GM12878 (cell line): ENCODE results near the gene ADAMTS6. TPM values are rescaled to one million over a fixed set of nuclear protein-coding genes. Genes with fewer than 3 reads are reported as not detected.

ENCODE experiments used
- ATAC-seq: fragments of 200-7000 bp; cut with Tn5 transposase; 3 replicates; pipeline ENCODE4 v1.9.1; 2020; ENCODE audit warnings: mild to moderate bottlenecking, moderate library complexity
- BruUV-seq: library from RNA; stranded (reverse); fragments of 400-500 nt; replicated peaks from 2 replicates; lab custom pipeline; 2021; lab: Mats Ljungman, UMichigan
- CTCF ChIA-PET: fragments of 300-600 bp; sonication (Branson Sonifier 250); formaldehyde crosslinking; extraction: SDS; loops from one replicate; lab custom pipeline; 2021; ENCODE audit warnings: inconsistent platforms; lab: Yijun Ruan, JAX
- POLR2A ChIA-PET: fragments of 350-600 bp; formaldehyde crosslinking; extraction: SDS; loops from one replicate; lab custom pipeline; 2021; ENCODE audit warnings: inconsistent platforms; lab: Charles Lee
- RAD21 ChIA-PET: fragments of 300-600 bp; sonication (Branson Sonifier 250); formaldehyde crosslinking; loops from one replicate; lab custom pipeline; 2023; ENCODE audit warnings: antibody characterized with exemption; ENCODE audit not compliant: unreplicated experiment; lab: Charles Lee
- SMC1A ChIA-PET: fragments of 300-600 bp; sonication (Branson Sonifier 250); formaldehyde crosslinking; loops from one replicate; lab custom pipeline; 2023; ENCODE audit not compliant: unreplicated experiment, uncharacterized antibody; lab: Charles Lee
- DNase-seq: peaks from one replicate; pipeline ENCODE4 v3.0.0-alpha.2; 2011; ENCODE audit warnings: low read depth, low spot score
- FAIRE-seq: peaks from 3 replicates; lab custom pipeline; 2011; peaks lifted over from hg19 to GRCh38; lab: Jason Lieb, UNC
- H2AFZ ChIP-seq: 2 replicates; pipeline ENCODE4 v1.6.0; 2011; ENCODE audit warnings: low read depth, low read length, control low read depth; ENCODE audit not compliant: control insufficient read depth
- H3K27ac ChIP-seq: 2 replicates; pipeline ENCODE4 v1.5.1; 2011; ENCODE audit warnings: control low read depth; ENCODE audit not compliant: control insufficient read depth, insufficient read depth
- H3K27me3 ChIP-seq, 2 experiments: replicated peaks in 1 of 2; 2 replicates each; pipeline versions ENCODE4 v1.6.0 to v1.6.1; 2011; ENCODE audit warnings: low read length in 1 of 2; ENCODE audit not compliant: control insufficient read depth in 2 of 2, insufficient read depth in 2 of 2
- H3K36me3 ChIP-seq, 2 experiments: 2 replicates each; pipeline ENCODE4 v1.5.1; 2011; ENCODE audit warnings: low read length in 1 of 2; ENCODE audit not compliant: control insufficient read depth in 2 of 2, insufficient read depth in 2 of 2
- H3K4me1 ChIP-seq: 2 replicates; pipeline ENCODE4 v1.6.1; 2011; ENCODE audit warnings: mild to moderate bottlenecking, low read length, moderate library complexity, mixed read lengths; ENCODE audit not compliant: control insufficient read depth, insufficient read depth
- H3K4me2 ChIP-seq: 2 replicates; pipeline ENCODE4 v1.6.0; 2011; ENCODE audit warnings: control low read depth; ENCODE audit not compliant: control insufficient read depth, insufficient read depth
- H3K4me3 ChIP-seq: fragments of 200-600 bp; sonication (generic); 2 replicates; pipeline ENCODE4 v1.5.1; 2016
- H3K79me2 ChIP-seq: 2 replicates; pipeline ENCODE4 v1.6.0; 2011; ENCODE audit warnings: low read length; ENCODE audit not compliant: control insufficient read depth, insufficient read depth
- H3K9ac ChIP-seq: 2 replicates; pipeline ENCODE4 v1.8.0; 2011; ENCODE audit warnings: low read length, control low read depth, mixed read lengths; ENCODE audit not compliant: control insufficient read depth, insufficient read depth
- H3K9me3 ChIP-seq: replicated peaks from 3 replicates; pipeline ENCODE4 v1.5.1; 2011; ENCODE audit warnings: mild to moderate bottlenecking, low read length; ENCODE audit not compliant: control insufficient read depth, insufficient read depth
- H4K20me1 ChIP-seq: 2 replicates; pipeline ENCODE4 v1.6.0; 2011; ENCODE audit not compliant: control insufficient read depth, insufficient read depth
- MXI1 ChIP-seq: fragments of 150-350 bp; IDR thresholded peaks from 2 replicates; pipeline ENCODE4 v1.6.1; 2011; ENCODE audit warnings: low read depth, mild to moderate bottlenecking, inconsistent platforms, low read length, improper control_type of control experiment
- PAX8 ChIP-seq: fragments of 450-650 bp; IDR thresholded peaks from 2 replicates; pipeline ENCODE4 v1.6.1; 2017; ENCODE audit warnings: mild to moderate bottlenecking, moderate library complexity
- SRF ChIP-seq, 2 experiments: IDR thresholded peaks; 2 replicates each; pipeline ENCODE4 v1.6.1; 2011; ENCODE audit warnings: low read depth in 2 of 2, low read length in 2 of 2, mild to moderate bottlenecking in 1 of 2, moderate library complexity in 1 of 2
- TCF7 ChIP-seq: IDR thresholded peaks from 2 replicates; pipeline ENCODE4 v1.6.1; 2014; ENCODE audit warnings: antibody characterized with exemption, borderline replicate concordance
- YY1 ChIP-seq: IDR thresholded peaks from 2 replicates; pipeline ENCODE4 v1.6.1; 2011; ENCODE audit warnings: low read depth, mild to moderate bottlenecking, low read length
- ZZZ3 ChIP-seq: IDR thresholded peaks from 2 replicates; pipeline ENCODE4 v1.6.1; 2011; ENCODE audit warnings: low read depth; ENCODE audit not compliant: control insufficient read depth, insufficient read length
- WGBS: methylation state at CpG from one replicate; pipeline ENCODE4 v1.1.6; 2016; ENCODE audit warnings: low lambda C conversion rate; ENCODE audit not compliant: insufficient replicate concordance, insufficient coverage; ENCODE audit errors: missing lambda C conversion rate; 5-methylcytosine and 5-hydroxymethylcytosine counted together
- in situ Hi-C: fragments of 300-500 bp; cut with MboI; formaldehyde crosslinking; loops from 9 replicates; pipeline ENCODE4 v1.14.3; 2018; ENCODE audit warnings: mixed read lengths
- intact Hi-C: fragments of 100-400 bp; cut with micrococcal nuclease; formaldehyde crosslinking; loops from one replicate; pipeline ENCODE4 v1.14.2; 2022; ENCODE audit not compliant: unreplicated experiment
- polyA plus RNA-seq, 11 experiments: library from polyadenylated mRNA; depleted of rRNA in 4 of 11; unstranded in 6 of 11; stranded (reverse) in 5 of 11; fragments of >200 nt; fragmentation: Nextera tagmentation in 4 of 11; fragmentation: Illumina TruSeq in 1 of 11; extraction: Ambion mirVana in 4 of 11; extraction: Trizol in 1 of 11; gene quantifications; 1 replicate in 1 of 11; 2 replicates in 10 of 11; pipeline versions ENCODE4 v1.2.1 to v1.2.3, GENCODE V29; 2011 to 2016; ENCODE audit warnings: inconsistent platforms in 2 of 11, missing spikeins in 2 of 11, low read depth in 1 of 11
- total RNA-seq, 4 experiments: library from RNA; depleted of rRNA in 3 of 4; stranded (reverse); fragments of >200 nt in 3 of 4; fragmentation: Illumina TruSeq in 1 of 4; extraction: Trizol in 1 of 4; gene quantifications; 2 replicates each; pipeline versions ENCODE4 v1.2.1 to v1.2.3, GENCODE V29; 2013 to 2021
- TF ChIP-seq, protein P1 (sequence below): fragments of 450-650 bp; IDR thresholded peaks from 2 replicates; pipeline ENCODE4 v1.6.1; 2016; ENCODE audit warnings: mild to moderate bottlenecking
- TF ChIP-seq, protein P2 (sequence below): fragments of 450-650 bp; IDR thresholded peaks from 2 replicates; pipeline ENCODE4 v1.6.1; 2018; ENCODE audit warnings: borderline replicate concordance, mild to moderate bottlenecking; ENCODE audit not compliant: partially characterized antibody

The ADAMTS6 gene
- total and polyA plus RNA-seq, 10 of the 15 experiments (the other 5 are each of a cell fraction or from before 2014, with no cell fraction given): 1.1 to 12.3 (median 6.5) TPM

DNA sequence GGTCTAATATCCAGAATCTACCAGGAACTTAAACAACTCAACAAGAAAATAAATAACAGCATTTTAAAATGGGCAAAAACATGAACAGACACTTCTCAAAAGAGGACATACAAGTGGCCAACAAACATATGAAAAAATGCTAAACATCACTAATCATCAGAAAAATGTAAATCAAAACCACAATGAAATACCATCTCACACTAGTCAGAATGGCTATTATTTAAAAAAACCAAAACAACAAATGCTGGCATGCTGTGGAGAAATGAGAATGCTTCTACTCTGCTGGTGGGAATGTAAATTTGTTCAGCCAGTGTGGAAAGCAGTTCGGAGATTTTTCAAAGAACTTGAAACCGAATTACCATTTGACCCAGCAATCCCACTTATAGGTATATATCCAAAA is 63.1 kb downstream of the ADAMTS6 start:
- CTCF ChIA-PET: interaction anchor here (1.6 kb wide), 1 partner anchor 8 kb away, joined by 3 read pairs; no protein-coding TSS in a partner anchor
- Histone ChIP-seq H3K27me3 (no peaks in the 10 kb centered on the region), H2AFZ (no peak overlapping the region)
- RAD21 ChIA-PET: no interaction called here
- in situ Hi-C loops: no loop called here
- intact Hi-C loops: no loop called here
- 69% methylated on average over 2 of the region's 2 CpGs for WGBS
- TF ChIP-seq ZZZ3: no peak
- no peak for TF ChIP-seq SRF (IDR thresholded peaks at IDR 0.05; ENCODE audit: low read depth in 2 of 2, low read length in 2 of 2)
- TF ChIP-seq TCF7: no peak
- no peak for TF ChIP-seq PAX8
- TF ChIP-seq, protein P1, sequence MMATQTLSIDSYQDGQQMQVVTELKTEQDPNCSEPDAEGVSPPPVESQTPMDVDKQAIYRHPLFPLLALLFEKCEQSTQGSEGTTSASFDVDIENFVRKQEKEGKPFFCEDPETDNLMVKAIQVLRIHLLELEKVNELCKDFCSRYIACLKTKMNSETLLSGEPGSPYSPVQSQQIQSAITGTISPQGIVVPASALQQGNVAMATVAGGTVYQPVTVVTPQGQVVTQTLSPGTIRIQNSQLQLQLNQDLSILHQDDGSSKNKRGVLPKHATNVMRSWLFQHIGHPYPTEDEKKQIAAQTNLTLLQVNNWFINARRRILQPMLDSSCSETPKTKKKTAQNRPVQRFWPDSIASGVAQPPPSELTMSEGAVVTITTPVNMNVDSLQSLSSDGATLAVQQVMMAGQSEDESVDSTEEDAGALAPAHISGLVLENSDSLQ: no peak
- TF ChIP-seq, protein P2, sequence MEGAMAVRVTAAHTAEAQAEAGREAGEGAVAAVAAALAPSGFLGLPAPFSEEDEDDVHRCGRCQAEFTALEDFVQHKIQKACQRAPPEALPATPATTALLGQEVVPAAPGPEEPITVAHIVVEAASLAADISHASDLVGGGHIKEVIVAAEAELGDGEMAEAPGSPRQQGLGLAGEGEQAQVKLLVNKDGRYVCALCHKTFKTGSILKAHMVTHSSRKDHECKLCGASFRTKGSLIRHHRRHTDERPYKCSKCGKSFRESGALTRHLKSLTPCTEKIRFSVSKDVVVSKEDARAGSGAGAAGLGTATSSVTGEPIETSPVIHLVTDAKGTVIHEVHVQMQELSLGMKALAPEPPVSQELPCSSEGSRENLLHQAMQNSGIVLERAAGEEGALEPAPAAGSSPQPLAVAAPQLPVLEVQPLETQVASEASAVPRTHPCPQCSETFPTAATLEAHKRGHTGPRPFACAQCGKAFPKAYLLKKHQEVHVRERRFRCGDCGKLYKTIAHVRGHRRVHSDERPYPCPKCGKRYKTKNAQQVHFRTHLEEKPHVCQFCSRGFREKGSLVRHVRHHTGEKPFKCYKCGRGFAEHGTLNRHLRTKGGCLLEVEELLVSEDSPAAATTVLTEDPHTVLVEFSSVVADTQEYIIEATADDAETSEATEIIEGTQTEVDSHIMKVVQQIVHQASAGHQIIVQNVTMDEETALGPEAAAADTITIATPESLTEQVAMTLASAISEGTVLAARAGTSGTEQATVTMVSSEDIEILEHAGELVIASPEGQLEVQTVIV: no peak
- TF ChIP-seq YY1: no peak
- TF ChIP-seq MXI1: no peak
- TF ChIP-seq, all 136 proteins: peak for 0
- no peaks in the 10 kb centered on the region for H3K36me3 ChIP-seq
- ATAC-seq (no peak), DNase-seq (no peak), FAIRE-seq (no peak)
- H3K79me2 ChIP-seq: no peaks in the 10 kb centered on the region
- no TSS peak for BruUV-seq
- ChIA-PET POLR2A (no interaction called here), SMC1A (interaction anchor here (0.6 kb wide), 1 partner anchor 11 kb away, joined by 3 read pairs; no protein-coding TSS in a partner anchor)
- no peak overlapping the region for H3K4me3 ChIP-seq
- H3K4me2 ChIP-seq: no peak overlapping the region
- H3K9me3 ChIP-seq: no peaks in the 10 kb centered on the region; the same call in 1 of the 3 replicates
- H3K9ac ChIP-seq: no peak overlapping the region
- no peaks in the 10 kb centered on the region for H3K4me1 ChIP-seq
- no peak overlapping the region for H3K27ac ChIP-seq
- no peaks in the 10 kb centered on the region for H4K20me1 ChIP-seq
